Thymus (tissue), 11 donors: ENCODE data around the gene ITPR1. TPM values are rescaled to one million over a fixed set of nuclear protein-coding genes. Genes with fewer than 3 reads are reported as not detected.

Experiments
- DNase-seq, 9 donors: peaks; one replicate each; pipeline ENCODE4 v3.0.0-alpha.2; 2013; ENCODE audit warnings: low spot score in 9 of 9, low read depth in 6 of 9, missing footprints in 1 of 9
- H3K27ac ChIP-seq, 2 donors: one replicate each; pipeline ENCODE4 v1.5.1; 2013; ENCODE audit warnings: control low read depth in 1 of 2, low read depth in 1 of 2, low read length in 1 of 2, mild to moderate bottlenecking in 1 of 2, moderate library complexity in 1 of 2
- H3K27me3 ChIP-seq, 2 donors: one replicate each; pipeline ENCODE4 v1.5.1; 2013; ENCODE audit warnings: low read length in 1 of 2; ENCODE audit not compliant: control insufficient read depth in 2 of 2, insufficient read depth in 1 of 2
- H3K36me3 ChIP-seq, 2 donors: one replicate each; pipeline ENCODE4 v1.5.1; 2013; ENCODE audit warnings: low read length in 1 of 2, mild to moderate bottlenecking in 1 of 2, moderate library complexity in 1 of 2; ENCODE audit not compliant: control insufficient read depth in 2 of 2, insufficient read depth in 2 of 2
- H3K4me1 ChIP-seq, 2 donors: one replicate each; pipeline ENCODE4 v1.5.1; 2013; ENCODE audit warnings: low read length in 2 of 2; ENCODE audit not compliant: control insufficient read depth in 2 of 2, insufficient read depth in 2 of 2
- H3K4me3 ChIP-seq, 2 donors: one replicate each; pipeline ENCODE4 v1.5.1; 2013; ENCODE audit warnings: low read length in 2 of 2, control low read depth in 1 of 2, mild to moderate bottlenecking in 1 of 2
- H3K9me3 ChIP-seq, 2 donors: one replicate each; pipeline ENCODE4 v1.5.1; 2013; ENCODE audit warnings: low read length in 1 of 2, mild to moderate bottlenecking in 1 of 2; ENCODE audit not compliant: control insufficient read depth in 2 of 2, insufficient read depth in 1 of 2
- WGBS: extraction: QIAGEN DNeasy Blood & Tissue Kit; methylation state at CpG from one replicate; pipeline ENCODE4 v1.1.7; 2013; 5-methylcytosine and 5-hydroxymethylcytosine counted together
- polyA plus RNA-seq: library from polyadenylated mRNA; stranded (reverse); fragments of 200-250 nt; gene quantifications from one replicate; pipeline ENCODE4 v1.2.3, GENCODE V29; 2013
- total RNA-seq: library from RNA; stranded (reverse); fragments of 120-200 nt; gene quantifications from one replicate; pipeline ENCODE4 v1.2.4, GENCODE V29; 2013
- donor health status: healthy.

Gene ITPR1
- total and polyA plus RNA-seq, 2 donors, result 23.9 to 36.6 TPM

GRCh38 chr3:4820296-4821121, 327.4 kb downstream of the ITPR1 start:
- Histone ChIP-seq H3K27me3 (no peaks in the 10 kb centered on the region), H3K27ac (peak overlapping the region in 1 of 2 donors; percentile 31), H3K9me3 (peaks cover 0 to 3% of the 10 kb centered on the region in 2 donors), H3K36me3 (peaks cover 37 to 48% of the 10 kb centered on the region in 2 donors), H3K4me1 (peaks cover 31 to 45% of the 10 kb centered on the region in 2 donors), H3K4me3 (no peak overlapping the region)
- WGBS, result 59% methylated on average over 17 of the region's 17 CpGs
- DNase-seq, result peak in 5 of 9 donors; percentile 41 to 81 (median 55)

- Histone ChIP-seq H3K36me3 (peaks cover 37 to 44% of the 10 kb centered on the region in 2 donors), H3K27me3 (no peaks in the 10 kb centered on the region), H3K4me1 (peaks cover 32 to 53% of the 10 kb centered on the region in 2 donors), H3K9me3 (peaks cover 0 to 3% of the 10 kb centered on the region in 2 donors), H3K27ac (peak overlapping the region in 1 of 2 donors; percentile 67), H3K4me3 (no peak overlapping the region)
- DNase-seq, result no peak
- WGBS, result 95% methylated on average over 2 of the region's 2 CpGs
These were observed 328.2 kb downstream of the ITPR1 start for GRCh38 chr3:4821338-4821737.

GRCh38 chr3:4821975-4822374, 328.8 kb downstream of the ITPR1 start:
- Histone ChIP-seq H3K4me3 (no peak overlapping the region), H3K27me3 (no peaks in the 10 kb centered on the region), H3K4me1 (peaks cover 32 to 59% of the 10 kb centered on the region in 2 donors), H3K27ac (peak overlapping the region in 1 of 2 donors; percentile 67), H3K36me3 (peaks cover 33 to 41% of the 10 kb centered on the region in 2 donors), H3K9me3 (peaks cover 0 to 2% of the 10 kb centered on the region in 2 donors)
- WGBS, result 31% methylated on average over 11 of the region's 11 CpGs
- DNase-seq, result peak in 7 of 9 donors; percentile 52 to 91 (median 77)

- WGBS, result 95% methylated on average over 6 of the region's 6 CpGs
- no peak for DNase-seq
- Histone ChIP-seq H3K36me3 (peaks cover 27 to 36% of the 10 kb centered on the region in 2 donors), H3K27ac (peak overlapping the region; percentile 34 to 67), H3K4me3 (no peak overlapping the region), H3K27me3 (no peaks in the 10 kb centered on the region), H3K4me1 (peaks cover 32 to 60% of the 10 kb centered on the region in 2 donors), H3K9me3 (no peaks in the 10 kb centered on the region)
These were observed 329.4 kb downstream of the ITPR1 start for GRCh38 chr3:4822568-4822967.

- Histone ChIP-seq H3K36me3 (peaks cover 19 to 28% of the 10 kb centered on the region in 2 donors), H3K27me3 (no peaks in the 10 kb centered on the region), H3K27ac (no peak overlapping the region), H3K4me3 (no peak overlapping the region), H3K4me1 (peaks cover 32 to 61% of the 10 kb centered on the region in 2 donors), H3K9me3 (no peaks in the 10 kb centered on the region)
- WGBS, result 96% methylated on average over 1 of the region's 1 CpG
- DNase-seq, result no peak
These were observed 330.2 kb downstream of the ITPR1 start for GRCh38 chr3:4823385-4823784.

GRCh38 chr3:4823986-4824925, 331.1 kb downstream of the ITPR1 start:
- no peak for DNase-seq
- H3K36me3 ChIP-seq, result peaks cover 11 to 22% of the 10 kb centered on the region in 2 donors
- 96% methylated on average over 26 of the region's 26 CpGs for WGBS
- H3K27me3 ChIP-seq, result no peaks in the 10 kb centered on the region
- H3K9me3 ChIP-seq, result no peaks in the 10 kb centered on the region
- no peak overlapping the region for H3K4me3 ChIP-seq
- no peak overlapping the region for H3K27ac ChIP-seq
- H3K4me1 ChIP-seq, result peaks cover 32 to 70% of the 10 kb centered on the region in 2 donors

- 67% methylated on average over 3 of the region's 3 CpGs for WGBS
- H3K4me1 ChIP-seq, result peaks cover 29 to 70% of the 10 kb centered on the region in 2 donors
- no peaks in the 10 kb centered on the region for H3K27me3 ChIP-seq
- H3K36me3 ChIP-seq, result peaks cover 7 to 18% of the 10 kb centered on the region in 2 donors
- DNase-seq, result no peak
- no peaks in the 10 kb centered on the region for H3K9me3 ChIP-seq
- peak overlapping the region in 1 of 2 donors; percentile 48 for H3K27ac ChIP-seq
- H3K4me3 ChIP-seq, result no peak overlapping the region
These were observed 331.8 kb downstream of the ITPR1 start for GRCh38 chr3:4824926-4825325.

GRCh38 chr3:4825436-4826236, 332.5 kb downstream of the ITPR1 start:
- 66% methylated on average over 12 of the region's 12 CpGs for WGBS
- Histone ChIP-seq H3K27me3 (no peaks in the 10 kb centered on the region), H3K4me1 (peaks cover 24 to 66% of the 10 kb centered on the region in 2 donors), H3K27ac (peak overlapping the region in 1 of 2 donors; percentile 48), H3K36me3 (peaks cover 7 to 13% of the 10 kb centered on the region in 2 donors), H3K9me3 (no peaks in the 10 kb centered on the region), H3K4me3 (no peak overlapping the region)
- DNase-seq, result no peak
